C4-2B (cell line): ENCODE data around the gene PRSS12.

Experiments
- H3K27ac ChIP-seq: fragments of 450-650 bp; 2 replicates; pipeline ENCODE4 v1.5.1; 2017
- CTCF ChIP-seq: fragments of 450-650 bp; conservative IDR thresholded peaks from 2 replicates; pipeline ENCODE4 v1.5.1; 2017; ENCODE audit warnings: mild to moderate bottlenecking
- ZFX ChIP-seq: fragments of 450-650 bp; IDR thresholded peaks from 2 replicates; pipeline ENCODE4 v1.6.1; 2017

The PRSS12 gene

GRCh38 chr4:118356731-118357130 lies 3.9 kb upstream of the PRSS12 start:
- no peak for TF ChIP-seq ZFX
- TF ChIP-seq CTCF = no peak
- H3K27ac ChIP-seq = no peak overlapping the region

- no peak for TF ChIP-seq CTCF
- TF ChIP-seq ZFX = no peak
- H3K27ac ChIP-seq = no peak overlapping the region
Observed at GRCh38 chr4:118356111-118356510, 3.3 kb upstream of the PRSS12 start.

- TF ChIP-seq CTCF = no peak
- TF ChIP-seq ZFX = no peak
- no peak overlapping the region for H3K27ac ChIP-seq
Observed at GRCh38 chr4:118354913-118355312, 2.1 kb upstream of the PRSS12 start.

- H3K27ac ChIP-seq = no peak overlapping the region
- TF ChIP-seq ZFX = no peak
- no peak for TF ChIP-seq CTCF
Observed at GRCh38 chr4:118353534-118354030, 779 bp upstream of the PRSS12 start.

GRCh38 chr4:118351851-118352827 lies 664 bp downstream of the PRSS12 start:
- TF ChIP-seq ZFX = no peak
- no peak for TF ChIP-seq CTCF
- no peak overlapping the region for H3K27ac ChIP-seq

GRCh38 chr4:118350961-118351360 lies 1.8 kb downstream of the PRSS12 start:
- TF ChIP-seq ZFX (no peak), CTCF (no peak)

GRCh38 chr4:118348886-118349285 lies 3.9 kb downstream of the PRSS12 start:
- H3K27ac ChIP-seq = no peak overlapping the region
- TF ChIP-seq ZFX = no peak
- TF ChIP-seq CTCF = no peak

More at GRCh38 chr4:118350961-118351360, 1.8 kb downstream of the PRSS12 start:
- no peak overlapping the region for H3K27ac ChIP-seq
